Right lung (tissue), 5 donors: ENCODE data around the gene ABHD17A. TPM values are rescaled to one million over a fixed set of nuclear protein-coding genes. Genes with fewer than 3 reads are reported as not detected.

Source experiments
- DNase-seq, 2 donors: peaks; one replicate each; pipeline ENCODE4 v3.0.0-alpha.2; 2013
- polyA plus RNA-seq, 5 donors: library from polyadenylated mRNA; unstranded; fragments of 120-200 nt; gene quantifications; one replicate each; pipeline versions ENCODE4 v1.2.1 to v1.2.3, GENCODE V29; 2013; ENCODE audit warnings: inconsistent platforms in 1 of 5, low replicate concordance in 1 of 5; ENCODE audit not compliant: insufficient read length in 5 of 5, insufficient read depth in 1 of 5

ABHD17A gene
- polyA plus RNA-seq, 5 donors, result 34.9 to 90.0 (median 45.8) TPM

GRCh38 chr19:1854542-1855039, 30.7 kb downstream of the ABHD17A start:
- no peak for DNase-seq

- no peak for DNase-seq
Observed at GRCh38 chr19:1854039-1854541, 31.2 kb downstream of the ABHD17A start.

- no peak for DNase-seq
Observed at GRCh38 chr19:1853295-1854038, 31.8 kb downstream of the ABHD17A start.

GRCh38 chr19:1852581-1853128, 32.6 kb downstream of the ABHD17A start:
- DNase-seq, result no peak

- peak; percentile 67 to 71 for DNase-seq
Observed at GRCh38 chr19:1851654-1852580, 33.4 kb downstream of the ABHD17A start.

- DNase-seq, result no peak
Observed at GRCh38 chr19:1850809-1851653, 34.3 kb downstream of the ABHD17A start.

- no peak for DNase-seq
Observed at GRCh38 chr19:1849886-1850398, 35.4 kb downstream of the ABHD17A start.

- DNase-seq, result no peak
Observed at GRCh38 chr19:1849132-1849474, 36.2 kb downstream of the ABHD17A start.

GRCh38 chr19:1848399-1849131, 36.7 kb downstream of the ABHD17A start, which contains the start of gene REXO1:
Gene REXO1 (minus strand): TSS chr19:1848483. CDS start chr19:1848358, 125 bp downstream.
- peak; percentile 97 for DNase-seq

GRCh38 chr19:1847684-1848398, 37.5 kb downstream of the ABHD17A start:
- no peak for DNase-seq

- DNase-seq, result no peak
Observed at GRCh38 chr19:1847348-1847683, 38.0 kb downstream of the ABHD17A start.

GRCh38 chr19:1846517-1847204, 38.6 kb downstream of the ABHD17A start:
- no peak for DNase-seq

GRCh38 chr19:1845642-1846041, 39.7 kb downstream of the ABHD17A start:
- no peak for DNase-seq

GRCh38 chr19:1845125-1845515, 40.2 kb downstream of the ABHD17A start:
- no peak for DNase-seq

- DNase-seq, result no peak
Observed at GRCh38 chr19:1844513-1845124, 40.7 kb downstream of the ABHD17A start.

GRCh38 chr19:1843646-1844394, 41.5 kb downstream of the ABHD17A start:
- DNase-seq, result no peak

- DNase-seq, result no peak
Observed at GRCh38 chr19:1843116-1843515, 42.2 kb downstream of the ABHD17A start.
